ENCODE data around the gene GRIK1.
A peak's percentile ranks its signal among the peaks of the same experiment; 100 is the strongest.

Gene GRIK1

DNA sequence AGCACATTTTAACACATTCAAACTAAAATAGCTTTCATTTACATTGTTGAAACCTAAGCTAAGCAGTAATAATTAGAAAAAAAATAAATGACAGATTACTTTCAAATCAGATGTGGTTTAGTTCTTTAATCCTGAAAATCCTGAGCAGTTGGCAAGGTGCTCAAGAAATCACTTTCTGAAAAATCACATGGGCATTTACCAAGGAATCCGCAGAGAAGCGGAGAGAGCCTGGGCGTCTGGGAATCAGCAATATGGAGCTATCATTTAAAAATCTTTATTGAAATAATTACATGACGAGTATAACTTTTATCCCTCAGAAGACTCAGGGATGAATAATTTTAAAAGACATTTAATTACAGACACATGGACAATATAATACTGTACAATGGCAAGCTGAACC, 30.2 kb downstream of the GRIK1 start:
- no peak for DNase-seq (ENCODE audit: low spot score)

DNA sequence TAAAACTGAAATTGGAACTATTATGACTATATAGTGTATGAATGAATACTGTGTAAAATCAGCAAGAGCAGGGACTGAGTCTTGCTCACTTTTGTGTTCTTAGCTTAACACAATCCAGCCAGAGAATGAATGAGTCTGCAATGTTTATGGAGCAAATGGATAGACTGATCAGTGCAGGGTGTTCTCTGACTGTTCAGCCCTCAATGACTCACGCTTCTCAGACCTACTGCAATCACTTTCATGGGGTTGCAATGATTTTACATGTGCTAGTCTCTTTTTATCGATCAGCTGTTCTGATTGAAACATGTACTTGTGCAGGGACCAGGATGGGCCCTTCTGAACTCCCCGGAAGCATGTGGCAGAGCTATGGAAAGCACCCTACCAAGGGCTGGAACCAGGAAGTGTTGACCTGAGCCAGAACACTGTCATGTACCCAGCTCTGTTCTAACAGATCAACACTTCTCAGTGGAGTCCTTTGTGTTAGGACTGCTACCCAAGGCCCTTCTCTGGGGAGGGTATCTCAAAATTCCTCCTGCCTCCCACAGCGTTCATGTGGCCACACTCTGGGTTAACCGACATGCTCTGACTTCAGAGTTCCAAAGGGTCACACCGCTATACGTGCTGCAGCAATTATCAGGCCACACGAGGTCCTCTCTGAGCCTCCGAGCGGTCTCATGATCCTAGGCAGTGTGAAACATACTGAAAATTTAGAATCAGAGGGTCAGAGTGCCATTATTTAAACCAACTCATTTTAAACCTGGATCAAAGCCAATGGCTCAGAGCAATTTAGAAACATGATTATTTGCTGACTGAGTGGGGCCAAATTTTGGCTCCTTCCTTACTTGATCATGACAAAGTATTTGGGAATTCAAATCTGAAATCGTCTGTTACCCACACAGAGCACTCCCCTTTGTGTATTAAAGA, 35.2 kb downstream of the GRIK1 start:
- DNase-seq (ENCODE audit: low spot score) = no peak

DNA sequence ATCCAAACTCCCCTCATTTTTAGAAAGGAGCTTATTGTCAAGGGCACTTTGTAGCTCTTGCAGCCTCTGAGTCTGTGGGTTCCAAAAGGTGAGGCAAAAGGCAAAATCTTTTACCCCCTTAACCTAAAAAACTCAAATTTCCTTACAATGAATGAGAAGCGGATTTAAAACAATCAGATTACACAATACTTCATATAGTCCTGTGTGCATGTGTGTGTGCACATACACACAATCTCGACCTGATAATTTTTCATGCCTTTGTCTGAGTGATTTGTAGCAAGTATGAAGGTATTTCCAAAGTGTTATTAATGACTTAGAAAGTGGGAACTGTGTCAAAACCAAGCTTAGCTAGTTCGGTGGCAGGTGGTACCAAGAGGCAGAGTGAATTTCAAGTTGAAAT, 42.9 kb downstream of the GRIK1 start:
- DNase-seq (ENCODE audit: low spot score) = no peak

DNA sequence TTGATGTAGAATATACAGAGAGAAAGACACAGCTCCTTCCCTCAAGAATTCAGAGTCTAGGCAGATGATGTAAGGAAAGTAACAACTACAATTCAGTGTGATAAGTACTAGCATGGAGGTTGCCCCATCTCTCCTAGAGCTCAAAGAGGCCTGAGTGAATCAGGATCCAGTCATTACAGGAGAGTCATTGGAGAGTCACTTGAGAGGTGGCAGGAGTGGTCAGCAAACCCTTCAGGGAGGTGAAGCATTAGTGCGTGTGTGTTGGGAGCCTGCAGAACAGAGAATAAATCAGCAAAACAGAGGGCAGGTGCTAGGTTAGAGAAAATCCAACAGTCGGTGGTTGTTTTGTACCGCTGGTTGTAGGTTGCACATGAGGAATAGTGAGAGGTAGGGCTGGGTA, 46.1 kb downstream of the GRIK1 start:
- no peak for DNase-seq (ENCODE audit: low spot score)

DNA sequence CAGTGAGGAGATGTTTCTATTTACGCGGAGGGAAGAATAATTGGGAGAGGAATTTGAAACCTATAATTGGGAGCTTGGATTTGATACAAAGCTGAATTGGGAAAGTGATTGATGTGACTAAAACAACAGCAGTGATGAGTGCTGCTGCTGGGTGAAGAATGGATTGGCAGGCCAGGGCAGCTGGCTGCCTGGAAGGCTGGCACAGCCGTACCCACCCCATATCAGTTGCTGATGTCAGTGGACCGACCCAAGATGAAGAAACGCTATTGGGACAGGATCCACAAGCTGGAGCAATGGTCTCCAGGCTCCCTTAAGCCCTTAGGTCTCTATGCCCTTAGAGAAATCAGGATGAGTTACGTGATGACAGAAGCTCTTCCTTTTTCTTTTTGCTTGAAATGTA, 47.4 kb downstream of the GRIK1 start:
- DNase-seq (ENCODE audit: low spot score) = no peak

DNA sequence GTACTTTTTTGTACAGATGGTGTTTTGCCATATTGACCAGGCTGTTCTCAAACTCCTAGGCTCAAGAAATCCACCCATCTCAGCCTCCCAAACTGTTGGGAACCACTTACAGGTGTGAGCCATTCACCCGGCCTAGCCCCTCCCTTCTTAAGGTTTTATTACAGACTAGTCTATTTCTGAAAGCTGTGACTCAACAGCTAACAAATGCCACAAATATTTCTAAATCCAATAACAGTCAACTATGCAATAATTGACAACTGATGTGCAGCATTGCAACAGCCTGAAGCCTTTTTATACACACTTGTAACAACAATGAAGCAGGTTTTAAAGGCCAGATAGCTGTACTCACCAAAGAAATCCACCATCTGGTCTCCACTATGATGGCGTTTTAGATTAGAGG, 51.4 kb downstream of the GRIK1 start:
- no peak for DNase-seq (ENCODE audit: low spot score)

DNA sequence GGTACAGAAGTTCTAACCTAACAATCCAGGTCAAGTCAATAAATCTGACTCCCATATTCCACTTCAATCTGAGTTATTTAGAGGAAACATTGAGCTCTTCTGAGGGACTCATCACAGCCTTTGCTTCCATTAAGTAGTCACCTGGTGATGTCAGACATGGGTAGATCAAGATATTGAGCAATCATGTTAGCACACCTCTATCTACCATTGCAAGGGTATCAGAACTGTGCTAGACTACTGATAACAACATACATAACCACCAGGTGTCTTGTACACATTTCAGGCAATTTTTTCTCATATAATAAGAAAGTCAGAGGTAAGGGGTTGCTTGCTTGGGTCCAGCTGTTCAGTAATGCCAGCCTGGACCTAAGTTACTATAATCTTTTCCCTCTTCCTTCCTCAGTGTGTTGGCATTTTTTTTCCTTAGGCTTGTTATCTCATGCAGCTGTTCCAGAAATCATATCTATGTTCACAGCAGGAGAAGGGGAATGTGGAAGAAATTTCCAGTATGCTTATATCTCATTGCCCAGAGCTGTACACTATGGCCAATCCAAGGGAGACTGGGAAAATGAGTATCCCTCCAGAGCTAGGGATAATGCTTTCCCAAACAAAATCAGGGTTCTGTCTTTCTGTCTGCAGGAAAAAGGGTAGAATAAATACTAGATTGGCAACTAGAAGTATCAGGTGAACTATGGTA, 52.3 kb downstream of the GRIK1 start:
- no peak for DNase-seq (ENCODE audit: low spot score)

DNA sequence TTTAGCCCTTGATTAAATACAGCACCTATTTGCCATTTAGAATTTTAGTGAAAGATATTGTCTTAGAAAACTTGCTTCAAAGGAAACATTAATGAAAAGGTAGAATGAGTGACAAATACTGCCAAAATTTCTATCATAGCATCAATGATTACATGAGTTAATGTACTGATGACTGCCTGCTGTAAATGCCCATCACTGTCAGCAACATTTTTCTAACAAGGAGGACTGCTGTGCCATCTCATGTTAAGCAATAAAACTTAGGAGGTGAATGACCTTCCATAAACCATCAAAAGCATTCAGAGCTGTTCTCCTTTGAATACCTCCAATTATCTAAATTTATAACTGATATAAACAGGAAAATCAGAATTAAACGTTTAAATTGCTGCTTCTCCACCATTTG, 54.3 kb downstream of the GRIK1 start:
- no peak for DNase-seq (ENCODE audit: low spot score)

DNA sequence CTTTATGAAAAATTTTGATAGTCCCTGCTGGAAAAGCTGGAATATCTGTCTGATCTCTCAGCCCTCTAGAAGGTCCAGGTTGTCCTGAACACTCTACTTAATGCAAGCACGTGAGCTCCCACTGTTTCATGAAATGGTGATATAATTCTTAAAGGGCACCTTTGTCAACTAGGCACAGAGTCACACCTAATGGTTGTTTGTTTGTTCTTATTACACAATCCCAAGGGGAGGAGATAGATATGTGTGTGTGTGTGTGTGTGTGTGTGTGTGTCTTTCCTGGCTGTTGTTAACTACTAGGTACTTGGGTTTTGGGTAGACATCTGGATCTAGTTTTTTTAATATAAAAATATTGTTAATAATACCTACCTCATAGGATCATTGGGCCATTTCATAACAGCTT, 63.9 kb downstream of the GRIK1 start:
- DNase-seq (ENCODE audit: low spot score) = no peak

DNA sequence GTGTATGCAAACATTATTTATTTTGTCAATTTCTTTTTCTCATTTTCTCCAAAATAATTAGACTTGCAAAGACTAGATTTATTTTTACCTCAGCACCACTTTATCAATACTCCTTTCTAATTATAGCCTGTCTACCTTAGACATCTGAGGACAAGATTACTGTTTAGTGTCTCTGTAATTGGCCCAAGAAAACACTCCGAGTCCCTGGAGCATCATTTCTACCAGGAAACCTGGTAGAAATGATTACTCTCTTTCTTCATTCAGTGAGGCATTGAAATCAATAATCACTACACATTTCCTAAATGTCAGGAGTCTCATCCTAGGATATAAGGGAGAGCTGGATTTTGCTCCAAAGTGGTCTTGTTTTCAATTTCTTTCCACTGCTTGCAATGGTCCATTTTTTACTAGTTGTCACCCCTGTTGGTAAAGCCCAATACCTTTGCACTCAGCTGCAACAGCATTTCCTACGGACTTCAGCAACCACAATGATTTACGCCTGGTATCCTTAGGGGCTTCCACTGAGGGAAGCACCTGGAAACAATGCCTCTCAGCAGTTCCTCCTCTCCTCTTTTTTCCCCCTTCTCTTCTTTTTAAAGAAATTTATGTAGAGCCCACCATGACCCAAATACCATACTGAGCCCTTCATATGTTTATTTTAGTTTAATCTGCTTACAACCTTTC, 64.6 kb downstream of the GRIK1 start:
- no peak for DNase-seq (ENCODE audit: low spot score)

DNA sequence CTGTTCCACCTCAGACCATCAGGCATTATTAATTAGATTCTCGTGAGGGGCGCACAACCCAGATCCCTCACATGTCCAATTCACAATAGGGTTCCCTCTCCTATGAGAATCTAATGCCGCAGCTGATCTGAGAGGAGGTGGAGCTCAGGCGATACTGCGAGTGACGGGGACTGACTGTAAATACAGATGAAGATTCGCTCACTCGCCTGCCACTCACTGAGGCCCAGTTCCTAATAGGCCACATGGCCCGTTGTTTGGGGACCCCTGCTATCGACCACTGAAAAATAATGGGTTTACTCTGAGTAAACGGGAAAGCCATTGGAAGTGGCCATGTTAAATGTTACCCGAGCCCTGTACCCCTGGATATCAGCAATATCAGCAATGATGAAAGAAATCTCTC, 65.9 kb downstream of the GRIK1 start:
- DNase-seq (ENCODE audit: low spot score) = no peak

DNA sequence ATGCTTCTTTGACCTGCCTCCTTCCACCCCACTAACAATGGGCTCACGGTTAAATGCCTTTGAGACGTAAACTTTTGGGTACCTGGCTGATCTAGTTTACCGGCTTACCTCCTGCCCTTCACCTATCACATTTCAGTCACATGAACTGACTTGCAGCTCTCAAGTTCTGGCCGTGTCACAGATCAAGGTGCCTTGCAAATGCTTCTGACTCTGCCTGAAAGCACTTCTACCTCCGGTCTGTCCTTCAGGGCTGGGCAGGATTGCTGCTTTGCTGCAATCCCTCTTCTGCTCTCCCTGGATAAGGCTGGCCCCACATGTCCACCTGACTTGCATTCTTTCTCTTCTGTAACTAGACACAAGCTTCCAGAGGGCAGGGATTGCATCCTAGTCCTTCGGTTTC, 69.0 kb downstream of the GRIK1 start:
- no peak for DNase-seq (ENCODE audit: low spot score)

DNA sequence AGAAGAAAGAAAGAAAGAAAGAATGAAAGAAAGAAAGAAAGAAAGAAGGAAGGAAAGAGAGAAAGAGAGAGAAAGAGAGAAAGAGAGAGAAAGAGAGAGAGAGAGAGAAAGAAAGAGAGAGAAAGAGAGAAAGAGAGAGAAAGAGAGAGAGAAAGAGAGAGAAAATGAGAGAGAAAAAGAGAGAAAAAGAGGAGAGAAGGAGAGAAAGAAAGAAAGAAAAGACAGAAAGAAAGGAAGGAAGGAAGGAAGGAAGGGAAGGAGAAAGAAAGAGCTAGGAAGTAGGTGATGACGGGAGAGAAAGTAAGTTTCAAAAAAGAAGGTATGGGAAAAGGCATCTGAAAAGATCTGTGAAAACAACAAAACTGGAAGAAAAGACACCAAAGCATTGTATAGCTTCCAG, 72.0 kb downstream of the GRIK1 start:
- DNase-seq (ENCODE audit: low spot score) = no peak

DNA sequence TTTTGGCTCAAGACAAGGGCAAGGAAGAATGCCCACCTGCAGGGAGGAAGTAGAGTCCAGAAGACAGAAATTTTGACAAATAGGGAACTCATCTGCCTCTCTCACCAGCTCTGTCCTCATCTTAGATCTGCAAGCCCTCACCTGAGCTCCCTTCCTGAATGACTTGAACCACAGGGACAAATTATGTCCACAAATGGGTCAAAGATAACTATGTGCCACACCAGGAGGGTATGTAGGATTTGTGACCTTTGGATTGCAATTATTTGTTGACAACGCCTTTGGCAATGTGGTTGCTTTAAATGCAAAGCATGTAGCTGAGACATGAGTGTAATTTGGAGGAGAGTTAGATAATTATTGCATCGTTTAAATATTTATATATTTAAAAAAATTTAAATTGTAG, 79.5 kb downstream of the GRIK1 start:
- no peak for DNase-seq (ENCODE audit: low spot score)

DNA sequence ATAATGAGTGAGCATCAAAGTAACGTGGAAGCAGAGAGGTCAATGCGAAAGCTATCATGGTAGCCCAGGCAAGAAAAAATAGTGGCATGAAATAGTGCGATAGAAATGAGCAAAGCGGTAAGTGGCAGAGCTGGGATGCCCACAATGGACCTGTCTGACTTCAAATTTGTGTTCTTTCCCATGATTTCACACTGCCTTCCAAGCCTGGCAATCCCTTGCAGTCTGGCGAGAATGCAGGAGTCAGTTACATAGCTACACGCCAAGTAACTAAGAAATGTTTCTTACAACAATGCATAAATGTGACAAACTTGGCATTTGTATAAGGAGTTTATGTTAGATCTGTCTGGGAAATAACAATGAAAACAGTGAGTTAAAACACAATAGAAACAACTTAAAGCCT, 82.6 kb downstream of the GRIK1 start:
- DNase-seq (ENCODE audit: low spot score) = no peak

DNA sequence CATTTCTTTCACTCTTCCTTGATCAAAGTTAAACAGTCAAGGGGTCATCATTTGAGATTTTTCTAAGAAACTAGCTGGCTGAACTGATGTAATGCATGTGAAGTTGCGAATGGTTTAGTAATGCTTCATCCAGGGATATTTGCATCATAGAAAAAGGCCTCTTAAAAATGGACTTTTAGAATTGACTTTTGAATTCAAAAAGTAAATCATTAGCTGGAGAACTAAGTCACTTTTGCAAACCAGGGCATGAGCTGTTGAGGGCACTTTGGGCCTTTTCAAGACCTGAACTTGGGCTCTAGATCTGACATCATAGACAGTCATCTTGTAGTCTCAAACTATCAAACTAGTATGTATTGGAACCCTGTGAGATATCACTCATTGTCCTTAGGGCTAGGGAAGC, 85.0 kb downstream of the GRIK1 start:
- DNase-seq (ENCODE audit: low spot score) = no peak

DNA sequence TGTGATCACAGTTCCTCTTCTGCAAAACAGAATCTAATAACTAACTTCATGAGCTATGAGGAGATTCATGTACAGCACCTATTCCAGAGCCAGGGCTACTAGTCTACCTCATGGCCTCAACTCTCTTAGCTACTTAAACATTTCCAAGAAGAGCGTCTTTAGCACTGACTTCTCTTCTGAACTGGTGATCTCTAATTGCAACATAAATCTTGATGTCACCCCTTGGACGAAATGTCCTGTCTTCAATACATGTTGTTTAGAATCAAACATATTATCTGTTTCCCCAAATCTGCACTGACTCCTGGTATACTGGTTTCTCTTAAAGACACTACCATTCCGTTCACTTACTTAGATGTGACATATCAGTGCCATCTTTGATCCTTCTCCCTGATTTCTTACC, 88.2 kb downstream of the GRIK1 start:
- DNase-seq (ENCODE audit: low spot score) = no peak

DNA sequence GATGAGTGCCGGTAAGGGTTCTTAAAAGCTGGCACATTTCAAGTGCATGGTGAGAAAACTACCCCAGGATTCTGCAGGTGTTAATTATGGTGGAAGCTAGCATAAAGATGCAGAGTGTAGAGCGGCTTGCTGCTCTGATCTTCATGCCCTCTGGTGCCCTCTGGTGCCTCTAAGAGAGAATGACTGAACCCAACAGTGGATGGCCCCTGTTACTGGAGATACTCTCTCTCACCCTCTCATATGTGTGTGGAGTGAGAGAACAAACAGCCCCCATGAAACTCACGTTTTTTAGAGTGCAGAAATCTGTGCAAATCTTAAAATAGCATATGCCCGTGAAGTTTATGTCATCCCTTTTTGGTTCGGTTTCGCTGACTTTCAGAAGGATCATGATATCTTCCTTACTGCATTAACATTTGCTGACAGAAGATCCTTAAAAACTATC, 90.0 kb downstream of the GRIK1 start:
- DNase-seq (ENCODE audit: low spot score) = peak; percentile 68

DNA sequence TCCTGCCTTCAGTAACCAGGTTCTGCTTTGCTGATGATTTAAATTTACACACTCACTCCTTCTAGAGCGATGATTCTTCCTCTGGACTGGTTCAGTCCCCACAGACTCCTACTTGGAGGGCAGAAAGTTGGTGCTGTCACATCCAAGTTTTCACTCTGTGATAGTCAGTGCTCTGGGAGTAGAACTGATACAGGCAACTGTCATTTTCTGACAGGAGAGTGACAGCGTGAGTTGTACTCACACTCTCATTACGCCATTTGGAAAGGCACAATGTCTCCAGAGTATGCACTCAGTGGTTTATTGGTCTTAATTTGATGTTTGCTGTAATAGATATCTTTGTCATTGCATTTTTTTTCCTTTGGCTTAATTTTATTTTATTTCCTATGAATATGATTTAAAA, 96.0 kb downstream of the GRIK1 start:
- DNase-seq (ENCODE audit: low spot score) = no peak

DNA sequence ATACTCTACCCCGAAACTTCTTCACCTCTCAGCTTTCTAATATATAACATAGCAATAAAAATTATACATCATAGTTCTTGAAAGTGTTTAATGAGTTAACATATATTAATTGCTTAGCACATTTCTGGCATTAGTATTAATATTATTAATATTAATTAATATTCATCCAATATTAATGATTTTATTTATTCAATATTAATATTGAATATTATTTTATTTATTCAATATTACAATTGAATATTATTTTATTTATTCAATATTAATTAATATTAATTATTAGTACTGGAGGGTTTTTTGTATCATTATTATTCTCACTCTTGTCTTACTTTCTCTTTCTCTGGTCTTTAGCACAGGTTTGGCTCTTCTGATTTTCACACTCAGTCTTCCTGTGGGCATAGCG, 105.2 kb downstream of the GRIK1 start:
- no peak for DNase-seq (ENCODE audit: low spot score)

DNA sequence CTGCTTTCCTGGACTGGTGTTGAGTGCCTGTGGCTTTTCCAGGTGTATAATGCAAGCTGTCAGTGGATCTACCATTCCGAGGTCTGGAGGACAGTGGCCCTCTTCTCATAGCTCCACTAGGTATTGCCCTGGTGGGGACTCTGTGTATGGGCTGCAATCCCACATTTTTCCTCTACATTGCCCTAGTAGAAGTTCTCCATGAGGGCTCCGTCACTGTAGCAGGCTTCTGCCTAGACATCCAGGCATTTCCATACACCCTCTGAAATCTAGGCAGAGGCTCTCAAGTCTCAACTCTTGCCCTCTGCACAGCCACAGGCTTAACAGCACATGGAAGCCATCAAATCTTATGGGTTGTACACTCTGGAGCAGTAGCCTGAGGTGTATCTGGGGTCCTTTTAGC, 107.6 kb downstream of the GRIK1 start:
- DNase-seq (ENCODE audit: low spot score) = no peak

DNA sequence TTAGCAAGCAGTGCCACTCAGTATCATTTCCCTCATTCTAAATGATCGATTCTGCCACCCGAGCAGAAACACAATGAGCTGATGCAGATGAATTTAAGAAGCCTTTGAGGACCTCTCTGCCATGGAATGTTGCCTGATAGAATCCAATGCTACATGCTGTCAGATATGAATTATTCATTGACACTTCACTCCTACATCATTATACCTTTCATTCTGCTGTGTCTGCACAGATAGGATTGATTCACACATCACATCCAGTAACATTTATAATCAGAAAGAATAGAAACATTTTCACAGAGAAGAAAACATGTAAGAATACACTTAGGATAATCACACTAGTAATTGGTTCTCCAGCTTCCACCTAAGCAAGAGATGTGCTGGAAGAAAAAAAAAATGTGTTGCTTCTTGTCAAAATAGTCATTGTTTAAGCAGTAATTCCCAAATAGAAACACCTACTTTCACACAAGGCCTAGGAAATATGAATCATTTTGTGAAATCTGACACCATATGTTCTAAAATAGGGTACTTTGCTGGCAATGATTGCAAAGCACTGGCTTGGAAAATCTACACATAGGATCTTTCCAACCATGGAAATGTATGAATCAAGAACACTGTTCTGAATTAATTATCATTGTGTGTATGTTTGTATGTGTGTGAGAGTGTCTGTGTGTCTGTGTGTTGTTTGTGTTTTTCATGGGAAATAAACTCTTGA, 110.1 kb downstream of the GRIK1 start:
- no peak for DNase-seq (ENCODE audit: low spot score)

Data from kidney capillary endothelial cell (primary cell).